Activated T-cell treated with anti-CD3 and anti-CD28 coated beads, Interleukin-2, amount 50 U/mL, for 72 hours (primary cell): ENCODE data around the gene ADGRE1. TPM values are rescaled to one million over a fixed set of nuclear protein-coding genes. Genes with fewer than 3 reads are reported as not detected.
"Not testable (repeated sequence)": the region's sequence is repeated elsewhere in the genome, so short reads cannot be mapped to it uniquely, and the experiment has no call there.

Source experiments
- ATAC-seq, 2 donors: fragments of 150-1000 bp; cut with Tn5 transposase; replicated peaks in 1 of 2; 2 replicates each; pipeline ENCODE4 v1.10.0; 2021; ENCODE audit warnings: moderate library complexity in 2 of 2, mild to moderate bottlenecking in 1 of 2
- DNase-seq, 2 donors: peaks; one replicate each; pipeline ENCODE4 v3.0.0; 2021 to 2022; ENCODE audit warnings: mixed read lengths in 1 of 2
- H3K27ac Mint-ChIP-seq: one replicate; pipeline ENCODE4 v1.8.0; 2022; ENCODE audit warnings: mild to moderate bottlenecking, moderate library complexity, mixed read lengths
- H3K27me3 Mint-ChIP-seq: one replicate; pipeline ENCODE4 v1.8.0; 2022; ENCODE audit warnings: low read depth, mixed read lengths
- H3K36me3 Mint-ChIP-seq, 2 donors: one replicate each; pipeline ENCODE4 v1.8.0; 2022; ENCODE audit warnings: mixed read lengths in 2 of 2, mild to moderate bottlenecking in 1 of 2; ENCODE audit not compliant: insufficient read depth in 2 of 2
- H3K4me1 Mint-ChIP-seq: one replicate; pipeline ENCODE4 v1.8.0; 2022; ENCODE audit warnings: low read depth, mixed read lengths
- H3K4me3 Mint-ChIP-seq, 2 donors: one replicate each; pipeline ENCODE4 v1.8.0; 2022; ENCODE audit warnings: mild to moderate bottlenecking in 2 of 2, mixed read lengths in 2 of 2, moderate library complexity in 2 of 2
- H3K9me3 Mint-ChIP-seq, 2 donors: one replicate each; pipeline ENCODE4 v1.8.0; 2022; ENCODE audit warnings: mixed read lengths in 2 of 2
- total RNA-seq, 2 donors: library from RNA; stranded (reverse); gene quantifications; one replicate each; pipeline ENCODE4 v1.2.3, GENCODE V29; 2022

The ADGRE1 gene
- total RNA-seq, 2 donors from 2014 or later = 14.3 to 15.8 TPM

GRCh38 chr19:6864325-6864940 lies 22.9 kb upstream of the ADGRE1 start:
- no peak for DNase-seq
- no peaks in the 10 kb centered on the region for H3K9me3 Mint-ChIP-seq
- no peaks in the 10 kb centered on the region for H3K27me3 Mint-ChIP-seq
- H3K4me1 Mint-ChIP-seq = peaks cover 39% of the 10 kb centered on the region
- ATAC-seq = no peak
- H3K36me3 Mint-ChIP-seq = no peaks in the 10 kb centered on the region
- no peak overlapping the region for H3K4me3 Mint-ChIP-seq
- H3K27ac Mint-ChIP-seq = no peak overlapping the region

- H3K9me3 Mint-ChIP-seq = no peaks in the 10 kb centered on the region
- H3K4me3 Mint-ChIP-seq = no peak overlapping the region
- ATAC-seq (no peak), DNase-seq (no peak)
- peaks cover 39% of the 10 kb centered on the region for H3K4me1 Mint-ChIP-seq
- no peaks in the 10 kb centered on the region for H3K27me3 Mint-ChIP-seq
- no peaks in the 10 kb centered on the region for H3K36me3 Mint-ChIP-seq
- H3K27ac Mint-ChIP-seq = no peak overlapping the region
These were observed 21.5 kb upstream of the ADGRE1 start for GRCh38 chr19:6865849-6866248.

- Mint-ChIP-seq H3K27me3 (no peaks in the 10 kb centered on the region), H3K27ac (peak overlapping the region; percentile 76), H3K4me1 (peaks cover 36% of the 10 kb centered on the region), H3K9me3 (peaks cover 0 to 2% of the 10 kb centered on the region in 2 donors), H3K4me3 (no peak overlapping the region), H3K36me3 (no peaks in the 10 kb centered on the region)
- no peak for ATAC-seq
- DNase-seq = no peak
These were observed 20.6 kb upstream of the ADGRE1 start for GRCh38 chr19:6866741-6867151.

GRCh38 chr19:6868351-6868750 lies 19.0 kb upstream of the ADGRE1 start:
- Mint-ChIP-seq H3K9me3 (peaks cover 0 to 3% of the 10 kb centered on the region in 2 donors), H3K4me3 (no peak overlapping the region), H3K36me3 (no peaks in the 10 kb centered on the region), H3K27ac (no peak overlapping the region), H3K27me3 (no peaks in the 10 kb centered on the region), H3K4me1 (peaks cover 23% of the 10 kb centered on the region)
- ATAC-seq = no peak
- no peak for DNase-seq

GRCh38 chr19:6869151-6869882 lies 18.1 kb upstream of the ADGRE1 start:
- not testable (repeated sequence) for H3K27me3 Mint-ChIP-seq, H3K9me3 Mint-ChIP-seq, DNase-seq, ATAC-seq, H3K27ac Mint-ChIP-seq, H3K4me3 Mint-ChIP-seq, H3K36me3 Mint-ChIP-seq
- H3K4me1 Mint-ChIP-seq = peaks cover 17% of the 10 kb centered on the region

GRCh38 chr19:6873708-6874431 lies 13.5 kb upstream of the ADGRE1 start:
- Mint-ChIP-seq H3K36me3 (no peaks in the 10 kb centered on the region), H3K27me3 (no peaks in the 10 kb centered on the region), H3K4me3 (no peak overlapping the region), H3K4me1 (no peaks in the 10 kb centered on the region), H3K9me3 (peaks cover 0 to 3% of the 10 kb centered on the region in 2 donors), H3K27ac (no peak overlapping the region)
- ATAC-seq (no peak), DNase-seq (no peak)

GRCh38 chr19:6875218-6875617 lies 12.2 kb upstream of the ADGRE1 start:
- H3K27me3 Mint-ChIP-seq = no peaks in the 10 kb centered on the region
- no peak overlapping the region for H3K27ac Mint-ChIP-seq
- no peaks in the 10 kb centered on the region for H3K4me1 Mint-ChIP-seq
- H3K36me3 Mint-ChIP-seq = no peaks in the 10 kb centered on the region
- no peak for ATAC-seq
- no peak for DNase-seq
- H3K9me3 Mint-ChIP-seq = peaks cover 1 to 5% of the 10 kb centered on the region in 2 donors
- H3K4me3 Mint-ChIP-seq = no peak overlapping the region

GRCh38 chr19:6876748-6877147 lies 10.6 kb upstream of the ADGRE1 start:
- Mint-ChIP-seq H3K27me3 (no peaks in the 10 kb centered on the region), H3K4me3 (no peak overlapping the region), H3K36me3 (no peaks in the 10 kb centered on the region), H3K4me1 (no peaks in the 10 kb centered on the region), H3K9me3 (peaks cover 1 to 3% of the 10 kb centered on the region in 2 donors), H3K27ac (no peak overlapping the region)
- DNase-seq (no peak), ATAC-seq (no peak)

GRCh38 chr19:6877766-6878165 lies 9.6 kb upstream of the ADGRE1 start:
- Mint-ChIP-seq H3K4me3 (no peak overlapping the region), H3K4me1 (no peaks in the 10 kb centered on the region)
- no peak for DNase-seq

GRCh38 chr19:6886277-6886897 lies 992 bp upstream of the ADGRE1 start:
- no peak for DNase-seq
- peaks cover 5% of the 10 kb centered on the region in 2 donors for H3K9me3 Mint-ChIP-seq
- ATAC-seq = no peak
- peaks cover 44% of the 10 kb centered on the region for H3K4me1 Mint-ChIP-seq
- H3K4me3 Mint-ChIP-seq = peak overlapping the region in 1 of 2 donors; percentile 64
- no peaks in the 10 kb centered on the region for H3K27me3 Mint-ChIP-seq
- H3K36me3 Mint-ChIP-seq = peaks cover 10 to 13% of the 10 kb centered on the region in 2 donors
- no peak overlapping the region for H3K27ac Mint-ChIP-seq

More at GRCh38 chr19:6877766-6878165, 9.6 kb upstream of the ADGRE1 start:
- no peak for ATAC-seq
- H3K27me3 Mint-ChIP-seq = no peaks in the 10 kb centered on the region
- no peak overlapping the region for H3K27ac Mint-ChIP-seq
- peaks cover 1 to 2% of the 10 kb centered on the region in 2 donors for H3K9me3 Mint-ChIP-seq
- H3K36me3 Mint-ChIP-seq = no peaks in the 10 kb centered on the region

GRCh38 chr19:6888967-6889366 lies 1.6 kb downstream of the ADGRE1 start:
- Mint-ChIP-seq H3K36me3 (peaks cover 21 to 26% of the 10 kb centered on the region in 2 donors), H3K4me1 (peaks cover 70% of the 10 kb centered on the region), H3K27ac (no peak overlapping the region), H3K4me3 (no peak overlapping the region), H3K9me3 (peaks cover 5 to 9% of the 10 kb centered on the region in 2 donors), H3K27me3 (no peaks in the 10 kb centered on the region)
- ATAC-seq (no peak), DNase-seq (no peak)

GRCh38 chr19:6890401-6890913 lies 3.1 kb downstream of the ADGRE1 start:
- no peaks in the 10 kb centered on the region for H3K27me3 Mint-ChIP-seq
- peaks cover 76% of the 10 kb centered on the region for H3K4me1 Mint-ChIP-seq
- peak overlapping the region; percentile 31 for H3K27ac Mint-ChIP-seq
- no peak for DNase-seq
- ATAC-seq = peak; percentile 46 to 47
- H3K36me3 Mint-ChIP-seq = peaks cover 31 to 37% of the 10 kb centered on the region in 2 donors
- H3K9me3 Mint-ChIP-seq = peaks cover 10 to 18% of the 10 kb centered on the region in 2 donors
- peak overlapping the region; percentile 51 to 58 for H3K4me3 Mint-ChIP-seq
